CD4-positive, alpha-beta memory T cell (primary cell): ENCODE data around the gene RBM24. TPM values are rescaled to one million over a fixed set of nuclear protein-coding genes. Genes with fewer than 3 reads are reported as not detected.

Source experiments
- CTCF ChIA-PET: fragments of 350-600 bp; sonication (Branson Sonifier 250); formaldehyde crosslinking; loops from one replicate; lab custom pipeline; 2021; ENCODE audit warnings: inconsistent platforms; ENCODE audit not compliant: partially characterized antibody; lab: Charles Lee
- POLR2A ChIA-PET: fragments of 350-600 bp; sonication (Branson Sonifier 250); formaldehyde crosslinking; loops from one replicate; lab custom pipeline; 2021; ENCODE audit not compliant: partially characterized antibody; lab: Charles Lee
- DNase-seq, 5 donors: peaks; one replicate each; pipeline versions ENCODE4 v3.0.0 to v3.0.0-alpha.2; 2020 to 2022; ENCODE audit warnings: mixed read lengths in 1 of 5
- H3K27ac ChIP-seq: one replicate; pipeline ENCODE4 v1.7.0; 2013; ENCODE audit warnings: low read depth, low read length
- H3K27me3 ChIP-seq: 2 replicates; pipeline ENCODE4 v1.7.0; 2013; ENCODE audit warnings: mild to moderate bottlenecking, low read length, moderate library complexity; ENCODE audit not compliant: insufficient read depth
- H3K36me3 ChIP-seq: 2 replicates; pipeline ENCODE4 v1.7.0; 2013; ENCODE audit warnings: mild to moderate bottlenecking, low read length, moderate library complexity; ENCODE audit not compliant: insufficient read depth
- H3K4me1 ChIP-seq: 2 replicates; pipeline ENCODE4 v1.7.0; 2013; ENCODE audit warnings: mild to moderate bottlenecking, low read length, moderate library complexity; ENCODE audit not compliant: insufficient read depth
- H3K4me3 ChIP-seq, 2 donors: one replicate each; pipeline ENCODE4 v1.7.0; 2013; ENCODE audit warnings: low read length in 2 of 2, mild to moderate bottlenecking in 1 of 2
- H3K9me3 ChIP-seq, 2 donors: one replicate each; pipeline ENCODE4 v1.7.0; 2013; ENCODE audit warnings: low read length in 2 of 2, control low read depth in 1 of 2; ENCODE audit not compliant: control insufficient read depth in 1 of 2
- H3K27ac Mint-ChIP-seq, 7 donors: one replicate each; pipeline ENCODE4 v1.8.0; 2020 to 2021; ENCODE audit warnings: mixed read lengths in 7 of 7, mild to moderate bottlenecking in 6 of 7, inconsistent platforms in 3 of 7, moderate library complexity in 3 of 7
- H3K27me3 Mint-ChIP-seq, 2 donors: one replicate each; pipeline ENCODE4 v1.8.0; 2020 to 2021; ENCODE audit warnings: mixed read lengths in 2 of 2
- H3K36me3 Mint-ChIP-seq, 2 donors: one replicate each; pipeline ENCODE4 v1.8.0; 2020 to 2021; ENCODE audit warnings: mixed read lengths in 2 of 2, inconsistent platforms in 1 of 2, mild to moderate bottlenecking in 1 of 2
- H3K4me1 Mint-ChIP-seq, 4 donors: one replicate each; pipeline ENCODE4 v1.8.0; 2020 to 2021; ENCODE audit warnings: mixed read lengths in 4 of 4, mild to moderate bottlenecking in 1 of 4
- H3K4me3 Mint-ChIP-seq, 8 donors: one replicate each; pipeline ENCODE4 v1.8.0; 2020 to 2021; ENCODE audit warnings: mixed read lengths in 8 of 8, mild to moderate bottlenecking in 7 of 8, moderate library complexity in 6 of 8, inconsistent platforms in 3 of 8
- H3K9me3 Mint-ChIP-seq, 8 donors: one replicate each; pipeline ENCODE4 v1.8.0; 2020 to 2021; ENCODE audit warnings: mixed read lengths in 8 of 8, mild to moderate bottlenecking in 5 of 8, inconsistent platforms in 3 of 8, moderate library complexity in 1 of 8
- intact Hi-C: fragments of 100-400 bp; cut with micrococcal nuclease; formaldehyde crosslinking; loops from one replicate; pipeline ENCODE4 v1.15.1; 2023
- polyA plus RNA-seq, 2 donors: library from polyadenylated mRNA; unstranded; fragments of 300-500 nt; fragmentation: Illumina TruSeq; gene quantifications; one replicate each; pipeline ENCODE4 v1.2.3, GENCODE V29; 2021
- total RNA-seq, 2 experiments: library from RNA; stranded (reverse); gene quantifications; one replicate each; pipeline ENCODE4 v1.2.3, GENCODE V29; 2021

The RBM24 gene
- total and polyA plus RNA-seq, 4 experiments from 2014 or later: not detected

GRCh38 chr6:17341117-17341805, 60.1 kb downstream of the RBM24 start:
- Histone ChIP-seq H3K36me3 (no peaks in the 10 kb centered on the region), H3K4me3 (no peak overlapping the region), H3K4me1 (no peaks in the 10 kb centered on the region), H3K27me3 (no peaks in the 10 kb centered on the region), H3K27ac (no peak overlapping the region), H3K9me3 (no peaks in the 10 kb centered on the region)
- no peak for DNase-seq
- no peak overlapping the region for H3K4me3 Mint-ChIP-seq
- no peaks in the 10 kb centered on the region for H3K4me1 Mint-ChIP-seq
- ChIA-PET POLR2A (no interaction called here), CTCF (no interaction called here)
- H3K36me3 Mint-ChIP-seq: no peaks in the 10 kb centered on the region
- peaks cover 0 to 5% (median under 1%) of the 10 kb centered on the region in 8 donors for H3K9me3 Mint-ChIP-seq
- intact Hi-C loops: no loop called here
- H3K27me3 Mint-ChIP-seq: peaks cover 2% of the 10 kb centered on the region in 2 donors
- no peak overlapping the region for H3K27ac Mint-ChIP-seq

- no peak overlapping the region for H3K27ac ChIP-seq
- H3K27me3 Mint-ChIP-seq: peaks cover 2 to 4% of the 10 kb centered on the region in 2 donors
- ChIA-PET POLR2A (no interaction called here), CTCF (no interaction called here)
- no peaks in the 10 kb centered on the region for H3K9me3 ChIP-seq
- no peak overlapping the region for H3K4me3 Mint-ChIP-seq
- H3K4me1 Mint-ChIP-seq: no peaks in the 10 kb centered on the region
- no peak overlapping the region for H3K27ac Mint-ChIP-seq
- H3K36me3 ChIP-seq: no peaks in the 10 kb centered on the region
- intact Hi-C loops: no loop called here
- no peaks in the 10 kb centered on the region for H3K36me3 Mint-ChIP-seq
- H3K4me1 ChIP-seq: no peaks in the 10 kb centered on the region
- no peak for DNase-seq
- no peak overlapping the region for H3K4me3 ChIP-seq
- peaks cover 0 to 5% (median under 1%) of the 10 kb centered on the region in 8 donors for H3K9me3 Mint-ChIP-seq
- H3K27me3 ChIP-seq: no peaks in the 10 kb centered on the region
These were observed 60.7 kb downstream of the RBM24 start for GRCh38 chr6:17341891-17342290.

DNA sequence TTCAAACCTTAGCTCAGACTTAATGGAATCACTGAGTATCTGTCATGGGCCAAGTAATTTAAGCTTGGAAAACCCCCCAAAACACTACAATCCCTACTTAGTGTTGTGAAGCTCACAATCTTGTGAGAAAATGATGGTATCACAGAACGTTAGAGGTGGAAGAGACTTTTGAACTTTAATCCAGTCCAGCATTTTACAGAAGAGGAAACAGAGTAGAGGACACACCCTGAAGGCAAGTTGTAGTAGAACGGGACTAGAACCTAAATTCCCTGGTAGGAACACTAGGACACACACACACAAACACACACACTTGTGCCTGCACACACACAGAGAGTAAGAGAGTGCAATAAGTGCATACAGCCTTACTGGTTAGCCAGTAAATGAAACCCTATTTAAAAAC, 62.1 kb downstream of the RBM24 start:
- Mint-ChIP-seq H3K27ac (no peak overlapping the region), H3K4me3 (no peak overlapping the region), H3K36me3 (no peaks in the 10 kb centered on the region), H3K4me1 (no peaks in the 10 kb centered on the region), H3K27me3 (peaks cover 0 to 4% of the 10 kb centered on the region in 2 donors), H3K9me3 (peaks cover 0 to 4% (median 0%) of the 10 kb centered on the region in 8 donors)
- Histone ChIP-seq H3K27ac (no peak overlapping the region), H3K4me1 (no peaks in the 10 kb centered on the region), H3K9me3 (no peaks in the 10 kb centered on the region), H3K36me3 (no peaks in the 10 kb centered on the region), H3K27me3 (no peaks in the 10 kb centered on the region), H3K4me3 (no peak overlapping the region)
- ChIA-PET CTCF (no interaction called here), POLR2A (no interaction called here)
- no peak for DNase-seq
- intact Hi-C loops: no loop called here

Other genes starting within 250 kb of the RBM24 start
- gene STMND1, start 179.3 kb upstream of the RBM24 start, total RNA-seq: not detected
- not detected for gene STMND1, start 179.3 kb upstream of the RBM24 start, polyA plus RNA-seq
- gene CAP2, start 112.2 kb downstream of the RBM24 start, total RNA-seq: not detected
- gene CAP2, start 112.2 kb downstream of the RBM24 start, polyA plus RNA-seq: not detected